GM18517 (cell line): Measurements from ENCODE around the gene SMARCB1.

Source experiments
- ATAC-seq: cut with Tn5 transposase; IDR thresholded peaks from one replicate; pipeline ENCODE4 v1.9.1; 2021; ENCODE audit warnings: mild to moderate bottlenecking, moderate library complexity; ENCODE audit not compliant: unreplicated experiment

Gene SMARCB1

GRCh38 chr22:23801238-23801821 is 14.6 kb downstream of the SMARCB1 start:
- ATAC-seq = no peak

- no peak for ATAC-seq
Measured at GRCh38 chr22:23801886-23802377, 15.2 kb downstream of the SMARCB1 start.

GRCh38 chr22:23803001-23803819 is 16.4 kb downstream of the SMARCB1 start:
- no peak for ATAC-seq

- no peak for ATAC-seq
Measured at GRCh38 chr22:23804781-23805291, 18.1 kb downstream of the SMARCB1 start.

GRCh38 chr22:23806837-23807236 is 20.1 kb downstream of the SMARCB1 start:
- no peak for ATAC-seq

GRCh38 chr22:23812378-23812777 is 25.6 kb downstream of the SMARCB1 start:
- ATAC-seq = no peak

- no peak for ATAC-seq
Measured at GRCh38 chr22:23815541-23816155, 28.9 kb downstream of the SMARCB1 start.

- ATAC-seq = no peak
Measured at GRCh38 chr22:23816156-23816976, 29.6 kb downstream of the SMARCB1 start.

GRCh38 chr22:23817146-23817545 is 30.4 kb downstream of the SMARCB1 start:
- no peak for ATAC-seq

- no peak for ATAC-seq
Measured at GRCh38 chr22:23818541-23818940, 31.8 kb downstream of the SMARCB1 start.

GRCh38 chr22:23820748-23821211 is 34.0 kb downstream of the SMARCB1 start:
- no peak for ATAC-seq

GRCh38 chr22:23822101-23822671 is 35.4 kb downstream of the SMARCB1 start:
- ATAC-seq = no peak

- no peak for ATAC-seq
Measured at GRCh38 chr22:23823331-23823791, 36.6 kb downstream of the SMARCB1 start.

- no peak for ATAC-seq
Measured at GRCh38 chr22:23824476-23825245, 37.9 kb downstream of the SMARCB1 start.

GRCh38 chr22:23825246-23825905 is 38.6 kb downstream of the SMARCB1 start:
- no peak for ATAC-seq

- ATAC-seq = no peak
Measured at GRCh38 chr22:23826510-23827350, 40.0 kb downstream of the SMARCB1 start.

GRCh38 chr22:23827351-23827995 is 40.7 kb downstream of the SMARCB1 start:
- no peak for ATAC-seq
